HG02943 (cell line): ENCODE data around the gene RBM44.
"Not testable (repeated sequence)": the region's sequence is repeated elsewhere in the genome, so short reads cannot be mapped to it uniquely, and the experiment has no call there.

Experiments used
- ATAC-seq: cut with Tn5 transposase; IDR thresholded peaks from one replicate; pipeline ENCODE4 v1.9.1; 2021; ENCODE audit warnings: mild to moderate bottlenecking, low read depth, moderate library complexity; ENCODE audit not compliant: unreplicated experiment

The RBM44 gene, protein sequence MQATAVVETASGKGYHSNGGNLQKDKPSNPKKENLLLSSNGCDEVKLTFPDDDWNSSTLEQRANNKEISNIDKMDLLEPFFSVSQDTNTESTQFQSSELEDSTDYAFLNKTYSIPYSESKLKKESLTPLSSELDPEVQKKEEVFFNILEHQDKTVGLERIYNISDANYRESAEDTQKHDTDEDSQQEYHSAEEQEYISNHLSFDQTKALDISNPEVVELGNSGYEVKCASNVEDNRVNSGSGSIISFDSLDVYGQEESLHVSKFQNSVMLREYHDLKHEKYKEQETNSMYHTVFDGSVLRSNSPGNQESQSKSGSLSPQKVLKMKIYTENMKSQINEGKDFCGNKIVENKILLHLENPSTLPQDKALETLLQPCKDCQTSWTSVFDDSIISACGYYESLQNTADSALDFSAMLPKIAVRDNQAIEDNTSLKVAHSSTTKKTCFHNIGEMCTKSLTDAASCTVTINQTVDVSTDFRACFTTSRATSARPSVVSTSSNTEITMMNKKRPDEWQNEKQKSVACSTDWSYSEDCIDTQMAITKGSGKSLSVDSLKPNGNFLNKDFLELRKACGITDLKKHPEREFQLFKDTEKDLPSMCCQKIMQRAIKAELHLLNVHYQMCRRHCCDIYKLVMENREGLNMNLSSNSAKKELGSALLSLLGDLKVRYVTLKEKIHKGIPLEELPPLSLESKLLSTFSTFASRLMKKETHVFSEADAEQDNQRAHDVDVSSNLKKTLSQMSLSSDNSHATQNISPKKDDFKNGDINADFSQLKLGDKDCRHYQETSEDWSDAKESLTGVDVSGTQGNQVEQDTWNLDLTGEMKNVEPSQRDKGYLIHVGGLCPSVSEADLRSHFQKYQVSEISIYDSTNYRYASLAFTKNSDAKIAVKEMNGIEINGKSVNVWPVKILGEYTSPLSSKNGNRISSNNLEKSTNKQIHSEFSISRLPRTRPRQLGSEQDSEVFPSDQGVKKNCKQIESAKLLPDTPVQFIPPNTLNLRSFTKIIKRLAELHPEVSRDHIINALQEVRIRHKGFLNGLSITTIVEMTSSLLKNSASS

DNA sequence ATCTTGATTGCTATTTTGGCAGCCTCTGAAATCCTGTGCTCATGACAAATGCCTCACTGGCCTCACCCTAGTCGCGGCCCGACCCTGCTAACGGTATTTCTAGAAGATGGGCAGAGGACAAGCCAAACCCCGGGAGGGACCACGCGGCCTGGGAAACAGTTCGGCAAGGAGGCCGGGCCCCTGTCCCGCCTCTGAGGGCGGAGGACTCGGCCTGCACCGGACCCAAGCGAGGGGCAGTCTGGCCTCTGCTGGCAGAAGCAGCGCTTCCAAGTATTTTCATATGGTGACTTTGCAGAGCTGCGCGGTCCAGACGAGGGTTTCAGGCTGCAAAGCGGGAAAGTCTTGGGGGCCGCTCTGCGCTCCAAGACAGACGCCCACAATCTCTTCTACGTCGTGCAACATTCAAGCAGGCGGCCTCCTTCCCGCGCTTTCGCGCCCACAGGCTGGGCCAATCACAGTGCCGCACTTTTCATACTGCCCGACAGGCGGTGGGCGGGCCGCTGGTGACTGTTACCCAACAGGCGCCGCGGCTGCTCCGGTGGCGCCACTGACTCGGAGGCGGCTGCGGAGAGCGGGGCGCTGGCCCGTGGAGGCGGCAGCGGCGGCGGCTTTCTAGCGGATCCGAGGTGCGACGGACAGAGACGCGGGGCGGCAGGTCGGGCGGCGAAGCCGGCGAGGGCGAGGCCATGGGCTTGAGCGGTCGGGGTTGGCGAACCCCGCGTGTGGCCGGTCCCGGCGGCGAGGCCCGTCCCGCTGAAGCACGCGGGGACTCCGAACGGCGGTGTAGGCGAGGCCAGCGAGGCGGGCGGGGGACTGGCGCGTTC, at the start of gene RBM44:
RBM44 (plus strand) TSS at position 544 of the 824 bp plus-strand sequence. CDS start 14,831 bp downstream, outside the sequence.
- no peak for ATAC-seq

- ATAC-seq: no peak
Observed at GRCh38 chr2:237749002-237749401, 49.6 kb upstream of the RBM44 start.

DNA sequence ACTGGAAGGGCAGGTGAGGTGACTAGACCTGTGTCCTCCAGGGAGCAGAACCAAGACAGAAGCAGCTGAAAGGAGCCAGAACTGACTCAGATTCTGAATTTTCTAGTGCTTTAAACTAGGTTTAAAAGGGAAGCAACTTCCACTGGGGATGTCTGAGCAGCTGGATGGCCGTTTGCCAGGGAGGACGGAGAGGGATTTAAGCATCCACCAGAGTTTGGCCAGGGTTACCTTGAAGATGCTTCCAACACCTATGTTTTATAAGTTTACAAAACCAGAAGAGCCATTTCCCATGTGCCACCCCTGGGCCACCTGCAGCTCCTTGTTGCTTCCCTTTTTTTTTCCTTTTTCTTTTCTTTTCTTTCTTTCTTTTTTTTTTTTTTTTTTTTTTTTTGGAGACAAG, 48.6 kb upstream of the RBM44 start:
- ATAC-seq: no peak

- ATAC-seq: not testable (repeated sequence)
Observed at GRCh38 chr2:237750441-237750840, 48.1 kb upstream of the RBM44 start.

- ATAC-seq: peak; percentile 88
Observed at GRCh38 chr2:237752761-237753165, 45.8 kb upstream of the RBM44 start.

GRCh38 chr2:237754182-237754581, 44.4 kb upstream of the RBM44 start:
- no peak for ATAC-seq

DNA sequence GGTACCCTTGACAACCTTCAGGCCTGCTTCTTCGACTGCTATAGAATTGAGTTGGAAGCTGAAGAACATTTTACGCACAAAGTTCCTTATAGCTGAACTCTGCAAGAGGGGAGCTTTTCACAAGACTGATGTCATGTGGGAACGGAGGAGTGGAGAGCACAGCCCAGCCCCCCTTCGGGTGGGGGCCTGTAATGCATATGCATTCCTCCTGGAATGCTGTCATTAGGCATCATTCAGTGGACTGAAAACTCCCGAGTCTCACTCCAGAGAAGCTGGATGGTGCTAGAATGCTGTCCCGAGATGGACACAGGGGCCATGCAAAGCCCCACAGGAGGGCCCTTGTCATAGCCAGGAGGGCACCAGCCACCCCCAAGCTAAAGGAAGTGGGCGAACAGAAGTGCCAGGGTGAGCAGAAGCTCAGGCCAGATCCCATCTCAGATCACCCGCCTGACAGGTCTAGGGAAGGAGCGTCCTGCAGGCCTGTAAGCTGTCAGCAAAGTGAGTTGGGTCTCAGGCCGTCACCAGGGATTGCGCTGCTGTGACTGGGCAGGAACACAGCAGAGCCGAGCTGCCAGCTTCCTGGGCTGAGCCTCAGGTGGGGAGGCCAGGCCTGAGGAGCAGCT, 43.8 kb upstream of the RBM44 start:
- ATAC-seq: no peak

GRCh38 chr2:237757616-237758015, 41.0 kb upstream of the RBM44 start:
- ATAC-seq: no peak

GRCh38 chr2:237758185-237758584, 40.4 kb upstream of the RBM44 start:
- no peak for ATAC-seq

DNA sequence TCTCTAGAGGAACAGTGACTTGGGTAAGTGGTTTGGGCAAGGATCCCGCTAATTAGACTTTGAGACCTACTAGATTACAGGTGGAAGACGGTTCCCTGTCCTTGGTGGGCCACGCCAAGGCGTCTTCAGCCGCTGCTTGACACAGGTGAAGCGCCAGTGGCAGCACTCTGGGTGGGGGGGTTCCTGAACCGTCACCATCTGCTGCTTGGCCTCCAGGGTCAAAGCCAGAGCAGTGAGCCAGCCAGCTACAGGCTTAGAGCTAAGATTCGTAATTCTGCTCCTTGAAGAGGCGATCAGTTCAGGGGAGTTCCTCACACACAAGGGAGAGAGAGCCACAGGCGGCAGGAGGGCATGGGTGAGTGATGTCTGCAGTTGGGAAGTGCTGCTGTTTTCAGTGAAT, 39.4 kb upstream of the RBM44 start:
- ATAC-seq: no peak

DNA sequence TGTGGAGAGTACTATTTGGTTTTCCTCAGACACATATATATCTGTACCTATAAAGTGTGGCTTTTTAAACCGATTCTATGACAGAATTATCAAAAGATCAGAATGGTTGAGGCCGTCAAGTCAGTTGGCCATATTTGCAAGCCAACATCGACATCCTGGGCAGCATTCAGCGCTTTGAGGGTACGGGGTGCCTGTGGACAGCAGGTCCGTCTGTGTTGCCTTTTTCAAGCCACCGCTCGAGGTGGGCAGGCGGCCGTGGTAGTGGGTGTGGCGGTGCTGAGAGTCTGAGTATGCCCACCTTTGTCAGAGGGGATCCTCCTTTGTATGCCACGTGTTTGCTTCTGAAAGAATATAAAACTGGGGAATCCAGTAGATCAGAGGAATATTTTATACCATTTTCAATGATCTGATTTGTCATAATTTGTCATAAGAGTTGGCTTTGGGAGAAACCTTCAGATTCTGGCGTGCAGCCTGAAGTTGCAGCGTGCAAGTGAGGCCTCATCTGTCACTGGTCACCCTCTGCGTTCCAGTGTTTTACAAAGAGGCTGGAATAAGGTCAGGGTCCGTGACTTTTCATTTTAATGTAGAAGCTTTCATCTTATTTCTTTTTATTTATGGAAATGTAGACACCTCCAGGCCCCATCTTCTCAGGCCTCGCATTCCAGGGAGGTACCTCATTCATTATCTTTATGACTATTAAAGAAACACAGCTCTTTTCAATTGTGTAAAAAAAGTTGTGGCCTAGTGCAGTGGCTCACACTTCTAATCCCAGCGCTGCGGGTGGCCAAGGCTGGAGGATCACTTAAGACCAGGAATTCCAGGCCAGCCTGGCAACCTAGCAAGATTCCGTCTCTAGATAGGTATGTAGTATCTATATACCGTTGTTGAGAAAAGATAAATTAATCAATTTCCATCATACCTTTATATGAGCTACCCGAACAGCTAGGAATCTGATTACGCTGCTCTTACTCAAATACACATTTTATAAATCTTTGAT, 37.8 kb upstream of the RBM44 start:
- ATAC-seq: no peak

GRCh38 chr2:237762291-237763182, 36.0 kb upstream of the RBM44 start:
- not testable (repeated sequence) for ATAC-seq

DNA sequence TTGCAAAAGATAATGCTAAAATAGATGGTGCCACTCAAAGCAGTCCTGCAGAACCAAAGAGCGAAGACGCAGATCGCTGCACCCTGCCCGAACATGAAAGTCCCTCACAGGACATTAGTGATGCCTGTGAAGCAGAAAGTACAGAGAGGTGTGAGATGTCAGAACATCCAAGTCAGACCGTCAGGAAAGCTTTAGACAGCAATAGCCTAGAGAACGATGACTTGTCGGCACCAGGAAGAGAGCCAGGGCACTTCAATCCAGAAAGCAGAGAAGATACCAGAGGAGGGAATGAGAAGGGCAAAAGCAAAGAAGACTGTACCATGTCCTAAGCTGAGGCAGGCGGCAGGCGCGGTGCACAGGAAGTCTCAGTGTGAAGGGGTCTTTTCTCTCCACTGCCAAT, 34.8 kb upstream of the RBM44 start:
- ATAC-seq: no peak

DNA sequence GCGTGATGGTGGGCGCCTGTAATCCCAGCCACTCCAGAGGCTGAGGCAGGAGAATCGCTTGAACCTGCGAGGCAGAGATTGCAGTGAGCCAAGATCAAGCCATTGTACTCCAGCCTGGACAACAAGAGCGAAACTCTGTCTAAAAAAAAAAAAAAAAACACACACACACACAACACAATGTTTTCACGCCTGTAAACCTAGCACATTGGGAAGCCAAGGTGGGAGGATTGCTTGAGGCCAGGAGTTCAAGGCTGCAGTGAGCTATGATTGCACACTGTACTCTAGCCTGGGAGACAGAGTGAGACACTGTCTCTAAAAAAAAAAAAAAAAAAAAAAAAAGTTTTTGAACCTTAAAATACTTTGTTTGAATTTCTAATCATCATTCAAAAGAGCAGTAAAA, 33.5 kb upstream of the RBM44 start:
- not testable (repeated sequence) for ATAC-seq

GRCh38 chr2:237765875-237766274, 32.7 kb upstream of the RBM44 start:
- ATAC-seq: no peak

DNA sequence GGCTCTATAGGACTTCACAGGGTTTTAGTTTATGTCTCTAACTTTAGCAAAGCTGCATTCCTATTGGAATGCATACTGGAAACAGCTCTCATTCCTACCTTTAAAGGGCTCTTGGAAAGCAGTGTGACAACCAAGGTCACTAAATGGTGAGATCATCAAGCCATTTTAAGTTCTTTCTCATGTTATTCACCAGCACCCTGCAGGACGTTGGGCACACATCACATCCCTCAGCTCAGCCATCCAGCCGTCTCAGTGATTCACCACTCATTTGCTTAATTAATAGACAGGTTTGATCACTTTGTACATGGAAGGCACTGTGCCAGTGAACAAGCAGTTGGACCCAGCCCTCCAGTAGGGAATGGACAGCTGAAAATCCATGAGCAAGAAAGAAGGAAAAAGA, 32.2 kb upstream of the RBM44 start:
- no peak for ATAC-seq

DNA sequence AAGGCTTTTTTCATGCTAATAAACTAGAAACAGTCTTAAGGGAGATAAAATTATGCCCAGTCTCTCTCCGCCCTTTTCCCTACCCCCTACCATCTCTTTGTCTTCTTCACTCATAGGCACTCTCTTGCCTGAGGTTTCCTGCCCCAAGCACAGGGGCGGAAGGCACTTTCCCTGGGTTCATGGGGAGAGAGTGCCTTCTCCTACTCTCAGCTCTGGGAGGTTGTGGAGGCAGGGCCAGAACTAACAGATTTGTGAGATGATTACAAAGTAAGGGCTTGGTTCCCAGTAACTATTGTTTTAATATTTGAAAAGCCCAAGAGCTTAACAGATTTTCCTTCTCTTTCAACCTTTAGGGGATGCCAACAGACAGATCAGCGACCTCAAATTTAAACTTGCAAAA, 26.1 kb upstream of the RBM44 start:
- ATAC-seq: no peak

- no peak for ATAC-seq
Observed at GRCh38 chr2:237773826-237774225, 24.8 kb upstream of the RBM44 start.
